Activated naive CD8-positive, alpha-beta T cell (primary cell): Measurements from ENCODE around the gene NBAS.
"Not testable (repeated sequence)": the region's sequence is repeated elsewhere in the genome, so short reads cannot be mapped to it uniquely, and the experiment has no call there.

ENCODE experiments used
- H3K27ac Mint-ChIP-seq: one replicate; pipeline ENCODE4 v1.8.0; 2021; ENCODE audit warnings: mixed read lengths
- H3K27me3 Mint-ChIP-seq: one replicate; pipeline ENCODE4 v1.8.0; 2021; ENCODE audit warnings: mixed read lengths
- H3K36me3 Mint-ChIP-seq: one replicate; pipeline ENCODE4 v1.8.0; 2021; ENCODE audit warnings: mixed read lengths
- H3K4me1 Mint-ChIP-seq: one replicate; pipeline ENCODE4 v1.8.0; 2021; ENCODE audit warnings: low read depth, mixed read lengths
- H3K4me3 Mint-ChIP-seq: one replicate; pipeline ENCODE4 v1.8.0; 2021; ENCODE audit warnings: mild to moderate bottlenecking, mixed read lengths
- H3K9me3 Mint-ChIP-seq: one replicate; pipeline ENCODE4 v1.8.0; 2021; ENCODE audit warnings: low read depth, mixed read lengths

NBAS gene

DNA sequence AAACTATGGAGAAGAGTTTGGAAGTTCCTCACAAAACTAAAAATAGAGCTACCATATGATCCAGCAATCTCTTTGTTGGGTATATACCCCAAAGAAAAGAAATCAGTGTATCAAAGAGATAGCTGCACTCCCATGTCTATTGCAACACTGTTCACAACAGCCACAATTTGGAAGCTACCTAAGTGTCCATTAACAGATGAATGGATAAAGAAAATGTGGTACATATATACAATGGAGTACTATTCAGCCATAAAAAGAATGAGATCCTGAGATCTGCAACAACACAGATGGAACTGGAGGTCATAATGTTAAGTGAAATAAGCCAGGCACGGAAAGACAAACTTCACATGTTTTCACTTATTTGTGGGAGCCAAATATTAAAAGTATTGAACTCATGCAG lies 350.6 kb downstream of the NBAS start:
- peaks cover 23% of the 10 kb centered on the region for H3K9me3 Mint-ChIP-seq
- not testable (repeated sequence) for H3K27me3 Mint-ChIP-seq, H3K27ac Mint-ChIP-seq, H3K4me3 Mint-ChIP-seq
- peaks cover 74% of the 10 kb centered on the region for H3K36me3 Mint-ChIP-seq
- H3K4me1 Mint-ChIP-seq: peaks cover 14% of the 10 kb centered on the region

DNA sequence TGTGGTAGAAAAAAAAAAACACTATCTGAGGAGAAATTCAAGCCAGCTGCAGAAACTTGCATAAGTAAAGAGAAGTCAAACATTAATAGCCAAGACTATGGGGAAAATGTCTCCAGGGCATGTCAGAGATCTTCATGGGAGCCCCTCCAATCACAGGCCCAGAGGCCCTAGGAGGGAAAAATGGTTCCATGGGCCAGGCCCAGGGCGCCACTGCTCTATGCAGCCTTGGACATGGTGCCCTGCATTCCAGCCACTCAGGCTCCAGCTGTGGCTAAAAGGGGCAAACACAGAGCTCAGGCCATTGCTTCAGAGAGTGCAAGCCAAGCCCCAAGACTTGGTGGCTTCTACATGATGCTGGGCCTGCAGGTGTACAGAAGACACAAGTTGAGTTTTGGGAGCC lies 354.7 kb downstream of the NBAS start:
- Mint-ChIP-seq H3K4me1 (peaks cover 18% of the 10 kb centered on the region), H3K36me3 (peaks cover 58% of the 10 kb centered on the region), H3K9me3 (peaks cover 18% of the 10 kb centered on the region), H3K27ac (peak overlapping the region; percentile 76), H3K27me3 (no peaks in the 10 kb centered on the region), H3K4me3 (no peak overlapping the region)

DNA sequence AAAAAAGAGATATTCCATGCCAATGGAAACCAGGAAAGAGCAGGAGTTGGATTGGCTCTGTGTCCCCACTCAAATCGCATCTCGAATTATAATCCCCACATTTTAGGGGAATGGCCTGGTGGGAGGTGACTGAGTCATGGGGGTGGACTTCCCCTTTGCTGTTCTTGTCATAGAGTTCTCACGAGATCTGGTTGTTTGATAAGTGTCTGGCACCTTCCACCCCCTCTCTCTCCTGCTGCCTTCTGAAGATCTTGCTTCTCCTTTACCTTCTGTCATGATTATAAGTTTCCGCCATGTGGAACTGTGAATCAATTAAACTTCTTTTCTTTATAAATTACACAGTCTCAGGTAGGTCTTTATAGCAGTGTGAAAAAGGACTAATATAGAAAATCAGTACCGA lies 355.6 kb downstream of the NBAS start:
- Mint-ChIP-seq H3K9me3 (peaks cover 14% of the 10 kb centered on the region), H3K4me3 (no peak overlapping the region), H3K27ac (peak overlapping the region; percentile 76), H3K27me3 (no peaks in the 10 kb centered on the region), H3K4me1 (peaks cover 18% of the 10 kb centered on the region), H3K36me3 (peaks cover 53% of the 10 kb centered on the region)

DNA sequence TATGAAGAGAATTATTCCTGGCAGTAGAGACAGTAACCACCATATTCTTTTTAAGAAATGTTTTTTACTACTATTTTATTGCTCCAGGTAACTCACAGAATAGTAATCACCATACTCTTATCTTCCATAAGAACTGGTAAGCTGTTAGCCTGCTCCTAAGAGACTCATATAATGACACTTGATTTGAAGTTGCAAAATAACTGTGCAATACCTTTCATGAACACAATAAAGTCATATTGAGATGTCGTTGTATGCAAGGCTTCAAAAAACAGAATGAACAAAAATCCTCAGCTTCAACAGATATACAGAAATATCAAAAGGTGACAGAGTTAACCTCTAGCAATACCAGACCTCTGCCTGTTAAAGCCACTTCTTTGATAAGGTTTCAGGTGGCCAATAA lies 360.1 kb downstream of the NBAS start:
- Mint-ChIP-seq H3K27ac (no peak overlapping the region), H3K36me3 (peaks cover 22% of the 10 kb centered on the region), H3K4me3 (no peak overlapping the region), H3K9me3 (peaks cover 3% of the 10 kb centered on the region), H3K4me1 (peaks cover 8% of the 10 kb centered on the region), H3K27me3 (no peaks in the 10 kb centered on the region)

DNA sequence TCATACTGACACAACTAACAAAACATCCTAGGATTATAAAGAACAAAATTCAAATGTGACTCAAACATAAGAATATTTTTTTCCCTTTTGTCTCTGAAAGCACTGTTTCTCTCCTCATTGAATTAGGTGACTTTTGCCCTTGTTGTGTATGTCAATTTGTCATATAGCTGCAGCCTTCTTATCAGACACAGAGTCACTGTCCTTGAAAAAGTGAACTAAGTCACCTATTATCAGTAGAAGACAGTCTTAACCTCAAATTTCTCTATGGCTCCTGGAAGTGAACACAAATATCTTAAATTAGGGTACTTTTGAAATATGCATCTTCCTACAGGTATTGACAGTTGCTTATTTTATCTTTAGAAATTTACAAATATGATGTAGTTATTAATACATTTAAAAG lies 360.6 kb downstream of the NBAS start:
- Mint-ChIP-seq H3K4me3 (no peak overlapping the region), H3K36me3 (peaks cover 18% of the 10 kb centered on the region), H3K9me3 (no peaks in the 10 kb centered on the region), H3K4me1 (peaks cover 4% of the 10 kb centered on the region), H3K27me3 (no peaks in the 10 kb centered on the region), H3K27ac (no peak overlapping the region)

DNA sequence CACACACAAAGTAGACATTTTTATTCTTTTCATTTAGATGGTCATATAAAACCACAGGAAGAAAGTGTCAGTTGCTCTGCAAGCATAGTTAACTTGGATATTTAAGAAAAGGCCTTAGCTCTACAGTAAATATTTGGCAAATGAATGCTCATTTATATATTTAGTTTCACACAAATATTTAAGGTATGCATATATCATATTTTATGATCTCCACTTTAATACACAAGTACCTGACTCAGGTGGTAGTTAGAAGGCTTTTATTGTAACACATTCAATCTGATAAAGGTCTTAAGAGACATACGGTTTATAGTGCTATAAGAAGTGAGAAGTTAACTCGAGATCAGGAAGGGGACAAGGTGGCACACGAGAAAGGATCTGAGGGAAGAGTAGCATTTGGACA lies 363.1 kb downstream of the NBAS start:
- no peaks in the 10 kb centered on the region for H3K9me3 Mint-ChIP-seq
- H3K27me3 Mint-ChIP-seq: no peaks in the 10 kb centered on the region
- no peak overlapping the region for H3K27ac Mint-ChIP-seq
- H3K4me1 Mint-ChIP-seq: no peaks in the 10 kb centered on the region
- H3K4me3 Mint-ChIP-seq: no peak overlapping the region
- peaks cover 16% of the 10 kb centered on the region for H3K36me3 Mint-ChIP-seq

DNA sequence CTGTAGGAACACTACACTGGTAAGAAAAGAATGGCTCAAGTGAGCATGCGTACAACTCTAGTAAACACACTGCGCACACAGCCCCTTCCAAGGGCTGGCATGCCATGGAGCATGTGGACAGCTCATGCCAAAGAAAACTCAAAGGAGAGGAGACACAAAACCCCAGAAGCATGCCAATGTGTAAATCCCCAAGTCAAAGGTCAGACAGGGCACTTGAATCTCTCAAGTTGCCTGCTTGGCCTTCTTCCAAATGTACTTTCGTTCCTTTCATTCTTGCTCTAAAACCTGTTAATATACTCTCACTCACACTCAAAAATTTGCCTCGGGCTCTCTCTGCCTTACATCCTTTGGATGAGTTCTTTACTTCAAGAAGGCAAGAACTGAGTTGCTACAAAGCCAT lies 365.3 kb downstream of the NBAS start:
- Mint-ChIP-seq H3K36me3 (peaks cover 15% of the 10 kb centered on the region), H3K9me3 (no peaks in the 10 kb centered on the region), H3K27ac (no peak overlapping the region), H3K4me1 (peaks cover 4% of the 10 kb centered on the region), H3K4me3 (no peak overlapping the region), H3K27me3 (no peaks in the 10 kb centered on the region)

DNA sequence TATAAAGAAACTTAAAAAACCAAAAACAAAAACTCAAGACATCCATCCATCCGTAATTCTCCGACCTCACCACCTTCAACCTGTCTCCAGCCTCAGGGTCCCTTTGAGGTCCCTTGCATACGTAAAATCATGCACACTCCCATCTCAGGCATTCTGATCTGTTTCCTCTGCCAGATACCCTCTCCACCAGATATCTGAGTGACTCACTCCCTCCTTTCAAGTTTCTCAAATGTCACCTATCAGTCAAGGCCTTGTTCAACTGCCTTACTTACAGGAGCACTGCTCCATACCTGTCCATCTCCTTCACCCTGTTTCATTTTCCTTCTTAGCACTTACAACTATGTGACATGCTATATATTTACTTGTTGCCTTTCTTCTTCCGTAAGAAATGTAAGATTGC lies 369.3 kb downstream of the NBAS start:
- Mint-ChIP-seq H3K36me3 (peaks cover 13% of the 10 kb centered on the region), H3K4me3 (no peak overlapping the region), H3K27ac (peak overlapping the region; percentile 35), H3K27me3 (no peaks in the 10 kb centered on the region), H3K4me1 (peaks cover 4% of the 10 kb centered on the region), H3K9me3 (no peaks in the 10 kb centered on the region)

DNA sequence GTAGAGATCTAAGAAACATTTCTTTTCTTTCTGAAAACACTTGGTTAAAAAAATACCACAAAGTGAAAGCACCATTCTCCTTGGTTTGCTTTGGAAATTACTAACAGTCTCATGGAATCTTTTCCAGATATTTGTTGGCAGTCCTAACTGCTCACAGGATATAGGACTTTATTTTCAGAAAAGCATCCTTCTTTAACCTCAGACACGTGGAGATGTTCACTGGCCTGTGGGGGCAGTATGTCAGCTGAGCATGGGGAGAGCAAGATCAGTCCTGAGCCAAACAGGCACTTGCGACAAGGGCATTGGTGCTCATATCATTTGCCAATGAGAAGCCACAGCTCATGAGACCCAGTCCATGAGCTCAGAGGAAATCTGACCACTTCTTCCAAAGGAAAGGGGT lies 371.9 kb downstream of the NBAS start:
- peaks cover 10% of the 10 kb centered on the region for H3K36me3 Mint-ChIP-seq
- H3K27me3 Mint-ChIP-seq: no peaks in the 10 kb centered on the region
- peaks cover 4% of the 10 kb centered on the region for H3K4me1 Mint-ChIP-seq
- H3K9me3 Mint-ChIP-seq: no peaks in the 10 kb centered on the region
- H3K27ac Mint-ChIP-seq: no peak overlapping the region
- no peak overlapping the region for H3K4me3 Mint-ChIP-seq

DNA sequence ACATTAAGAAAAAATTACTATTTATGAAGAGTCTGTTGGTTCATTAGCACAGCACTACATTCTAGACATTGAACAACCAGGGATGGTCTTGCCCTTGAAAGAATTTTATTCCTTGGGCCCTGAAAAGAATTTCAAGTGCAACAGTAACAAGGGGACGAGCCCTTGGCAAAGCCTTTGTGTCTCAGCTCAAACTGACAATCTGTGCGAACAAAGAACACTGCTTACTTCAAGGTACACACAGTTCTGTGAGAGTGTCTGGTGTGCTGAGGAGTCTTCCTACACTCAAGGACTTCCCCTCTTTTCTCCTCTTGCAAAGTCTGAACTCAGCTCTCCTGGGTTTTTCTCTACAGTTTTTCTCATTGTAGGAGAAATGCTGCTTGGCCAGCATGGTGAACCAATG lies 373.4 kb downstream of the NBAS start:
- Mint-ChIP-seq H3K36me3 (peaks cover 12% of the 10 kb centered on the region), H3K27ac (no peak overlapping the region), H3K4me3 (no peak overlapping the region), H3K27me3 (no peaks in the 10 kb centered on the region), H3K9me3 (no peaks in the 10 kb centered on the region), H3K4me1 (peaks cover 4% of the 10 kb centered on the region)

DNA sequence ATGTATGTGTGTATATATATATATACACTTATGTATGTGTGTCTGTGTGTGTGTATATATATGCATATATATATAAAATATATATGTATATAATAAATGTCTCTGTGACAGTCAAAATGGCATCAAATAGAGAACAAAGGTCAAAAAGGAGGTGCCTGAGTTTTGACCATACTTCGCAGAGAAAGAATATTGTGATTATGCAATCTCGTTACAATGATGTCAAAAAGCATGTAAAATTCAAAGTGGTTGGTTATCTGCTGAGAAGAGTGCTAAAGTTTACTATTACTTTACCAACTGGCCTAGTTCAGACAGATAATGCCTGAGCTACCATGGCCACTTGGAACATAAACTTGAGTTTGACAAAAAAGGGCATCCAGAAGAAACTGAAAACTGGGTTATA lies 375.0 kb downstream of the NBAS start:
- no peaks in the 10 kb centered on the region for H3K9me3 Mint-ChIP-seq
- no peak overlapping the region for H3K27ac Mint-ChIP-seq
- no peaks in the 10 kb centered on the region for H3K27me3 Mint-ChIP-seq
- H3K4me3 Mint-ChIP-seq: no peak overlapping the region
- no peaks in the 10 kb centered on the region for H3K4me1 Mint-ChIP-seq
- H3K36me3 Mint-ChIP-seq: peaks cover 21% of the 10 kb centered on the region

DNA sequence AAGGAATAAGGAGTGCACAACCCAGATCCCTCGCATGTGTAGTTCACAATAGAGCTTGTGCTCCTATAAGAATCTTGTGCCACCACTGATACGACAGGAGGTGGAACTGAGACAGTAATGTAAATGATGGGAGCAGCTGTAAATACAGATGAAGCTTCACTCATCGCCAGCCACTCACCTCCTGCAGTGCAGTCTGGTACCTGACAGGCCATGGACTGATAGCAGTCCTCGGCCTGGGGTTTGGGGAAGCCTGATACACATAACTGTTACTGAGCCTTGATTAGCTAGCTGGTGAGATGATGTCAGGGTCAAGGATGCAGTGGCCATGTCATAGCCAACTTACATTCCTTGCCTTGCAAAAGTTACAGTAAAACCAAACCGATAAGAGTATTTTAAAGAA lies 376.6 kb downstream of the NBAS start:
- Mint-ChIP-seq H3K27me3 (no peaks in the 10 kb centered on the region), H3K4me3 (no peak overlapping the region), H3K4me1 (no peaks in the 10 kb centered on the region), H3K9me3 (no peaks in the 10 kb centered on the region), H3K36me3 (peaks cover 25% of the 10 kb centered on the region), H3K27ac (no peak overlapping the region)

DNA sequence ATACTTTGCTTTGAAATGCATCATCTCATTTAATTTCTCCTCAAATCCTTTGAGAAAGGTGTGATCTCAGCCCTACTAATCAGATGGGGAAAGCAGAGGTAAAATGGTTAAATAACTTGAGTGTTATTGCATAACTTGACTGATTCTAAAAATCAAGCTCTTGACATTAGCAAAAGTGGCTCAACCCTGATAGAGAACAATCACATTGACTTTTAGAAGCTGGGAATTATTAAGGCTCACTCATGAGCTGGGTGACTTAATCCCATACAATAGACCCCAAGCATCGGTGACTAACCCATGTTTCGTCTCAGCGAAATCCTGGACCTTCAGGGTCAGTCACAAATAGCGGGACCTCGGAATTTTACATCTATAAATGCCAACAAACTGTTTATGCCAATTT lies 378.9 kb downstream of the NBAS start:
- H3K4me3 Mint-ChIP-seq: no peak overlapping the region
- no peaks in the 10 kb centered on the region for H3K27me3 Mint-ChIP-seq
- H3K27ac Mint-ChIP-seq: no peak overlapping the region
- H3K4me1 Mint-ChIP-seq: peaks cover 17% of the 10 kb centered on the region
- H3K9me3 Mint-ChIP-seq: no peaks in the 10 kb centered on the region
- peaks cover 29% of the 10 kb centered on the region for H3K36me3 Mint-ChIP-seq

DNA sequence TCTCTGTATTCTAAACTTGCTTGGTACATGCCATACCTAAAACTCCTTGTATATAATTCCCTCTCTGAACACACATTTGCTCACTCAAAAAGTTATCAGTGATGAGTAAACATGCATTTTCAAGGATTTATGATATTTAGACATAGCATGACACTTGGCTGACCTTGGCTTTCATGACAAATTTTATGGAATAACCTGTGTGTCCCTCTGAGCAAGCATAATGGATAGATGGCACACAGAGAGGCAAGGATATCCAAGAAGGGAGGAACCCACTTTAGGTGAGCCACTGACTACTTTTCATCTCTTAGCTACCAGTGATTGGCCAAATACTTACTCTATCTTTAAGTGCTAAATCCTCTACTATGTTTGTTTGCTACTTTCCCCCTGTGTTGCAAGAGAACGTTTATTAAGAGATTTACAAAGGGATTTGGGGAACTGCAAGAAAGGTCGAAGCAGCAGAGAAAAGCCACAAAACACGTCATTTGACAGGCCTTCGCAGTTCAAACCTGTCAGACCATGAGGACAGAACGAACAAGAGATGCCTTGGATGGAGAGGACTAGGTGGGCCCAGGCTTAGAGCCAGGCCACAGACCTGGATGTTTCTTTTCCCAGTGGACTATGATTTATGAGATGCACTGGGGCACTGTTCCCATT lies 379.9 kb downstream of the NBAS start:
- Mint-ChIP-seq H3K4me3 (no peak overlapping the region), H3K36me3 (peaks cover 29% of the 10 kb centered on the region), H3K9me3 (no peaks in the 10 kb centered on the region)

DNA sequence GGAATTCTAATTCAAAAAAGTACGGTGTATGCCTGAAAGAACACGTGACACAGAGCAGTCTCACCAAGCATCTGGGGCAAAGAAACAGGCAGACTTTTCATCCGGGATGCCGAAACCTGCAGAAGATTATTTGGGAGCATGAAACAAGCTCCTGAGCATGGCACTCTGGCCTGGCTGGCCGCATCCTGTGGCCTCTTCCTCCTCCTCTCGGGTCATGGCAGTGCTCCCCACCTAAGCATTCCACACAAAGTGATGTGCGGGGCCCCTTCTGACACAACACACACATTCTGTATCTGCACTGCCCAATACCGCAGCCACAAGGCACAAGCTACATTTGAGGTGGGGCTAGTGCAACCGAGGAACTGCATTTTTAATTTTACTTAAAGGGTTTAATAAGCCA lies 380.8 kb downstream of the NBAS start:
- H3K36me3 Mint-ChIP-seq: peaks cover 31% of the 10 kb centered on the region
- no peaks in the 10 kb centered on the region for H3K27me3 Mint-ChIP-seq
- H3K9me3 Mint-ChIP-seq: no peaks in the 10 kb centered on the region
- H3K4me3 Mint-ChIP-seq: no peak overlapping the region
- H3K4me1 Mint-ChIP-seq: peaks cover 35% of the 10 kb centered on the region
- no peak overlapping the region for H3K27ac Mint-ChIP-seq

More for the DNA sequence above, 379.9 kb downstream of the NBAS start:
- H3K27me3 Mint-ChIP-seq: no peaks in the 10 kb centered on the region
- H3K4me1 Mint-ChIP-seq: peaks cover 28% of the 10 kb centered on the region
- H3K27ac Mint-ChIP-seq: no peak overlapping the region

DNA sequence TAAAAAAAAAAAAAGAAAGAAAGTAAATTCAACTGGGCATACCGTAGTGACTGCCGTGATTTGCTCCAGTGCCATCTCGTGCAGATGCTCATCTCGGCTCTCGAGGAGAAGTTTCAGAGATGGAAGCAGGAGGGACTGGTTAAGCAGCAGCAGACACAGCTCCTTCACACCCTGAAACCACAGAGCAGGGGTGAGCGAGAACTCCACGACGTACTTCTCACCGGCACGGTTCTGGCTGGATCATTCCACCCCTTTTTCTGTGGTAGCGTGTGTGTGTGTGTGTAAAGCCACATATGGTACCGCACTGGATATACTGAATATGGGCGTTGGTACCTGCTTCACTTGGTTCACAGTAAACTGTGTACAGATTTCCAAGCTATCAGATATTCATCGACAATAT lies 382.2 kb downstream of the NBAS start:
- Mint-ChIP-seq H3K9me3 (no peaks in the 10 kb centered on the region), H3K36me3 (peaks cover 28% of the 10 kb centered on the region)

More for the DNA sequence above, 382.2 kb downstream of the NBAS start:
- no peaks in the 10 kb centered on the region for H3K27me3 Mint-ChIP-seq
- peaks cover 36% of the 10 kb centered on the region for H3K4me1 Mint-ChIP-seq
- H3K4me3 Mint-ChIP-seq: peak overlapping the region; percentile 3
- H3K27ac Mint-ChIP-seq: no peak overlapping the region
